ENCODE results near the gene PCSK5.

GRCh38 chr9:76342201-76342600 is 451.7 kb downstream of the PCSK5 start:
- TF ChIP-seq CTCF (IDR thresholded peaks at IDR 0.05; ENCODE audit: extremely low read depth in 1 of 2, insufficient read depth in 1 of 2, low read depth in 1 of 2, low read length in 2 of 2) (no peak), EZH2 (IDR thresholded peaks at IDR 0.05; ENCODE audit: borderline replicate concordance, low read depth, low read length, severe bottlenecking) (no peak), POLR2A (IDR thresholded peaks at IDR 0.05; ENCODE audit: low read depth, low read length) (no peak), GATA2 (IDR thresholded peaks at IDR 0.05; ENCODE audit: insufficient read depth, insufficient read length, low read depth, low read length) (no peak), POLR2AphosphoS5 (IDR thresholded peaks at IDR 0.05; ENCODE audit: insufficient read depth, low read depth, low read length) (no peak), JUN (IDR thresholded peaks at IDR 0.05; ENCODE audit: borderline replicate concordance, insufficient read depth, insufficient read length, low read depth) (no peak), MAX (IDR thresholded peaks at IDR 0.05; ENCODE audit: insufficient read depth, insufficient read length) (no peak), MYC (IDR thresholded peaks at IDR 0.05; ENCODE audit: low read depth, low read length) (no peak)
